Muscle layer of colon (tissue), 2 donors: ENCODE measurements around the gene SF3B6.

Experiments used
- H3K27ac ChIP-seq: one replicate; pipeline ENCODE4 v1.7.0; 2013; ENCODE audit warnings: low read depth, mild to moderate bottlenecking, low read length, moderate library complexity
- H3K27me3 ChIP-seq, 2 donors: one replicate each; pipeline ENCODE4 v1.7.0; 2013; ENCODE audit warnings: low read length in 2 of 2, mild to moderate bottlenecking in 2 of 2; ENCODE audit not compliant: insufficient read depth in 2 of 2, control insufficient read depth in 1 of 2
- H3K36me3 ChIP-seq: one replicate; pipeline ENCODE4 v1.7.0; 2013; ENCODE audit warnings: mild to moderate bottlenecking, low read length; ENCODE audit not compliant: insufficient read depth
- H3K4me1 ChIP-seq: one replicate; pipeline ENCODE4 v1.7.0; 2013; ENCODE audit warnings: mild to moderate bottlenecking, low read length; ENCODE audit not compliant: insufficient read depth
- H3K4me3 ChIP-seq, 2 donors: one replicate each; pipeline ENCODE4 v1.7.0; 2013; ENCODE audit warnings: low read length in 2 of 2, low read depth in 1 of 2, mild to moderate bottlenecking in 1 of 2, moderate library complexity in 1 of 2
- H3K9ac ChIP-seq: one replicate; pipeline ENCODE4 v1.7.0; 2013; ENCODE audit warnings: low read length
- H3K9me3 ChIP-seq: one replicate; pipeline ENCODE4 v1.7.0; 2013; ENCODE audit warnings: mild to moderate bottlenecking, low read length
- donor health status: abdominal sarcoma.
- donor health status: Adenocarcinoma of cecum.

Gene SF3B6

GRCh38 chr2:24075915-24076848 is at the start of gene SF3B6:
Gene SF3B6 (minus strand): TSS chr2:24076326. CDS start chr2:24076229, 97 bp downstream.
- H3K4me3 ChIP-seq = peak within 1 kb of the TSS; percentile 72 to 78
- H3K9ac ChIP-seq = peak within 1 kb of the TSS; percentile 74
- H3K9me3 ChIP-seq = no peaks in the 10 kb centered on the region
- H3K36me3 ChIP-seq = peaks cover 26% of the 10 kb centered on the region
- peaks cover 14% of the 10 kb centered on the region for H3K4me1 ChIP-seq
- H3K27ac ChIP-seq = peak within 1 kb of the TSS; percentile 80
- no peaks in the 10 kb centered on the region for H3K27me3 ChIP-seq

GRCh38 chr2:24123922-24124580 is 47.9 kb upstream of the SF3B6 start:
- Histone ChIP-seq H3K9ac (peak overlapping the region; percentile 63), H3K4me3 (peak overlapping the region; percentile 66 to 84), H3K4me1 (peaks cover 19% of the 10 kb centered on the region), H3K27me3 (no peaks in the 10 kb centered on the region), H3K36me3 (no peaks in the 10 kb centered on the region), H3K9me3 (no peaks in the 10 kb centered on the region), H3K27ac (peak overlapping the region; percentile 87)

GRCh38 chr2:24123195-24123921 is 47.2 kb upstream of the SF3B6 start, which contains the start of the genes FAM228B and PFN4:
Gene FAM228B (plus strand): TSS chr2:24123469. CDS start chr2:24124362, 893 bp downstream.
Gene PFN4 (minus strand): TSS chr2:24123334. CDS start chr2:24122535, 799 bp downstream.
- Histone ChIP-seq H3K27ac (peak within 1 kb of the TSS; percentile 87), H3K36me3 (no peaks in the 10 kb centered on the region), H3K9me3 (no peaks in the 10 kb centered on the region), H3K4me3 (peak within 1 kb of the TSS; percentile 66 to 84), H3K27me3 (no peaks in the 10 kb centered on the region), H3K9ac (peak within 1 kb of the TSS; percentile 78), H3K4me1 (peaks cover 19% of the 10 kb centered on the region)

- no peaks in the 10 kb centered on the region for H3K27me3 ChIP-seq
- no peaks in the 10 kb centered on the region for H3K9me3 ChIP-seq
- peak overlapping the region; percentile 87 for H3K27ac ChIP-seq
- H3K36me3 ChIP-seq = no peaks in the 10 kb centered on the region
- peaks cover 19% of the 10 kb centered on the region for H3K4me1 ChIP-seq
- H3K4me3 ChIP-seq = peak overlapping the region; percentile 66 to 84
- peak overlapping the region; percentile 78 for H3K9ac ChIP-seq
These were observed 46.5 kb upstream of the SF3B6 start for GRCh38 chr2:24122366-24123194.

GRCh38 chr2:24121469-24121868 is 45.3 kb upstream of the SF3B6 start:
- peaks cover 19% of the 10 kb centered on the region for H3K4me1 ChIP-seq
- no peaks in the 10 kb centered on the region for H3K36me3 ChIP-seq
- H3K27ac ChIP-seq = no peak overlapping the region
- H3K4me3 ChIP-seq = no peak overlapping the region
- no peak overlapping the region for H3K9ac ChIP-seq
- H3K27me3 ChIP-seq = no peaks in the 10 kb centered on the region
- no peaks in the 10 kb centered on the region for H3K9me3 ChIP-seq

- Histone ChIP-seq H3K27ac (no peak overlapping the region), H3K27me3 (no peaks in the 10 kb centered on the region), H3K4me3 (no peak overlapping the region), H3K4me1 (peaks cover 19% of the 10 kb centered on the region), H3K9me3 (no peaks in the 10 kb centered on the region), H3K9ac (no peak overlapping the region), H3K36me3 (no peaks in the 10 kb centered on the region)
These were observed 44.9 kb upstream of the SF3B6 start for GRCh38 chr2:24121066-24121465.

- Histone ChIP-seq H3K4me3 (no peak overlapping the region), H3K9me3 (no peaks in the 10 kb centered on the region), H3K27me3 (no peaks in the 10 kb centered on the region), H3K36me3 (no peaks in the 10 kb centered on the region), H3K27ac (no peak overlapping the region), H3K9ac (no peak overlapping the region), H3K4me1 (peaks cover 5% of the 10 kb centered on the region)
These were observed 41.8 kb upstream of the SF3B6 start for GRCh38 chr2:24117902-24118301.

GRCh38 chr2:24115057-24115456 is 38.9 kb upstream of the SF3B6 start:
- Histone ChIP-seq H3K9me3 (no peaks in the 10 kb centered on the region), H3K9ac (no peak overlapping the region), H3K4me3 (no peak overlapping the region), H3K4me1 (no peaks in the 10 kb centered on the region), H3K27me3 (no peaks in the 10 kb centered on the region), H3K36me3 (no peaks in the 10 kb centered on the region), H3K27ac (no peak overlapping the region)

- Histone ChIP-seq H3K36me3 (no peaks in the 10 kb centered on the region), H3K27me3 (no peaks in the 10 kb centered on the region), H3K4me3 (no peak overlapping the region), H3K27ac (no peak overlapping the region), H3K4me1 (no peaks in the 10 kb centered on the region), H3K9me3 (no peaks in the 10 kb centered on the region), H3K9ac (no peak overlapping the region)
These were observed 35.3 kb upstream of the SF3B6 start for GRCh38 chr2:24111407-24111901.

- no peaks in the 10 kb centered on the region for H3K27me3 ChIP-seq
- no peaks in the 10 kb centered on the region for H3K36me3 ChIP-seq
- no peak overlapping the region for H3K4me3 ChIP-seq
- no peaks in the 10 kb centered on the region for H3K9me3 ChIP-seq
- no peak overlapping the region for H3K27ac ChIP-seq
- no peak overlapping the region for H3K9ac ChIP-seq
- no peaks in the 10 kb centered on the region for H3K4me1 ChIP-seq
These were observed 34.7 kb upstream of the SF3B6 start for GRCh38 chr2:24110660-24111303.
